ENCODE results near the gene RRBP1. TPM values are rescaled to one million over a fixed set of nuclear protein-coding genes. Genes with fewer than 3 reads are reported as not detected.

The RRBP1 gene
- total and polyA plus RNA-seq, 4 donors, result 106 to 208 (median 127) TPM

DNA sequence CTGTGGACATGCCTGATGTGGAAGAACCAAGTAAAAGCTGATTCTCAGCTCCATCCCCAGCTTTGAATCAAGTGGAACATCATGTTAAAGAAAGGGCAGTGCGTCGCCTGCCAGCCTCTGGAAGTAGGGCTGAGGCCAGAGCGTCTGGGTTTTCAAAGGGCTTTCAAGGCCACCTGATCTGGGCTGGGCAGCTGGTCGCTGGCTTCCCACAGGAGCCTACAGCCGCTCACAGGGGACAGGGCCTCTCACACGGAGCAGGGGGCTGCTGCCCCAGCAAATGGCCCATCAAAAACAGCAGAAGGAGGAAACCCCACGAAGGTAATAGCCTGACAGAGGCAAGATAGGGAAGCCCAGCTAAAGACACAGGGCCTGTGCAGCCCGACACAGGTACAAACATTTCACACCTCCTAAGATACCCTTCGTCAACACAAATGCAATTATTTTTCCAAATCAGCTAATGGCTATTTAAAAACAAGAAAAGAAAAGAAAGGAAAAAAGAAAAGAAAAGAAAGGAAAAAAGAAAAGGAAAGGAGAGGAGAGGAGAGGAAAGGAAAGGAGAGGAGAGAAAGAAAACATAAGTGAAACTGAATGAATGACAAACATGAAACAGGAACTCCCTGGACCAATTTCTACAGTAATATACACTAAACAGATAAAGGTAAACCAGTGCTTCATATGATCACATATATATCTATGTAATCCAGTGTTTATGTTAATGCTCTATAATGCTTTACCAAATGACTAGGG lies 24.8 kb downstream of the RRBP1 start:
- H3K9ac ChIP-seq (ENCODE audit: insufficient read depth in 1 of 2, low read length in 2 of 2), result no peak overlapping the region
- TF ChIP-seq, protein P1, sequence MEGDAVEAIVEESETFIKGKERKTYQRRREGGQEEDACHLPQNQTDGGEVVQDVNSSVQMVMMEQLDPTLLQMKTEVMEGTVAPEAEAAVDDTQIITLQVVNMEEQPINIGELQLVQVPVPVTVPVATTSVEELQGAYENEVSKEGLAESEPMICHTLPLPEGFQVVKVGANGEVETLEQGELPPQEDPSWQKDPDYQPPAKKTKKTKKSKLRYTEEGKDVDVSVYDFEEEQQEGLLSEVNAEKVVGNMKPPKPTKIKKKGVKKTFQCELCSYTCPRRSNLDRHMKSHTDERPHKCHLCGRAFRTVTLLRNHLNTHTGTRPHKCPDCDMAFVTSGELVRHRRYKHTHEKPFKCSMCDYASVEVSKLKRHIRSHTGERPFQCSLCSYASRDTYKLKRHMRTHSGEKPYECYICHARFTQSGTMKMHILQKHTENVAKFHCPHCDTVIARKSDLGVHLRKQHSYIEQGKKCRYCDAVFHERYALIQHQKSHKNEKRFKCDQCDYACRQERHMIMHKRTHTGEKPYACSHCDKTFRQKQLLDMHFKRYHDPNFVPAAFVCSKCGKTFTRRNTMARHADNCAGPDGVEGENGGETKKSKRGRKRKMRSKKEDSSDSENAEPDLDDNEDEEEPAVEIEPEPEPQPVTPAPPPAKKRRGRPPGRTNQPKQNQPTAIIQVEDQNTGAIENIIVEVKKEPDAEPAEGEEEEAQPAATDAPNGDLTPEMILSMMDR (IDR thresholded peaks at IDR 0.05; ENCODE audit: control extremely low read depth, extremely low read depth), result no peak
- DNase-seq, result no peak

DNA sequence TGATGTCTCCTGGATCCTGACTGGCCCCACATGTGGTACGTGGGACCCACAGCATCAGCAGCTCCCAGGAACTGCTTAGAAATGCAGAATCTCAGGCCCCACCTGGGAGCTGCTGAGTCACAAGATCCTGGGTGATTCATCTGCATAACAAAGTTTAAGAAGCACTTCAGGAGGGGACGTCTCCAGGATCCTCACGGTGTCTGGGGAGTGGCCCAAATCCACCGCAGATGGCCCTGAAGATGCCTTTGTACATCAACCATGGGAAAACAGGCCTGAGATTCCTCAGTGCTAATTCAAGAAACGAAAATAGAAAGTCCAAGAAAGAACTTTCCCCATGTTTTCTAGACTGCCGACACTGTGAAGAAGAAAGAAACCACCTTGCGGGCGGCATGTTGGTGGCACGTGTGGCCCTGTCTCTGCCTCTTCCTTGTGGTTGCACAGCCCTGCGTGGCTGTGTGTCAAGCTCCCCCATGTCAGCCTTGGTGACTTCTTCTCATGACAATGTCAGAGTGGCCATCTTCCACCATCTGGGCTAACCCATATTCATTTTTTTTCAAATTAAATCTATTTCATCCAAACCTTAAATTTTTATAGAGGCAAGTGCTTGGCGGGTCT lies 26.1 kb downstream of the RRBP1 start:
- Histone ChIP-seq H3K27ac (ENCODE audit: low read depth in 1 of 2, low read length in 1 of 2) (peak overlapping the region in 1 of 2 donors; percentile 27), H3K4me1 (ENCODE audit: control insufficient read depth in 5 of 5, insufficient read depth in 5 of 5, low read length in 5 of 5) (peaks cover under 1 to 20% (median 10%) of the 10 kb centered on the region in 5 donors)
- 79 to 86% methylated on average over 11 of the region's 11 CpGs for whole genome bisulfite sequencing, 2 donors

More for the DNA sequence above, 24.8 kb downstream of the RRBP1 start:
- Histone ChIP-seq H3K4me3 (no peak overlapping the region), H3K27ac (ENCODE audit: low read depth in 1 of 2, low read length in 1 of 2) (no peak overlapping the region), H3K9me3 (ENCODE audit: control insufficient read depth in 4 of 4, insufficient read depth in 3 of 4, low read length in 3 of 4) (peaks cover 0 to 6% (median 0%) of the 10 kb centered on the region in 4 donors), H3K27me3 (ENCODE audit: control insufficient read depth in 3 of 3, insufficient read depth in 3 of 3, low read length in 2 of 3) (no peaks in the 10 kb centered on the region), H3K4me1 (ENCODE audit: control insufficient read depth in 5 of 5, insufficient read depth in 5 of 5, low read length in 5 of 5) (peaks cover 0 to 11% (median 3%) of the 10 kb centered on the region in 5 donors), H3K36me3 (ENCODE audit: control insufficient read depth in 4 of 4, insufficient read depth in 4 of 4, low read length in 4 of 4) (peaks cover 9 to 32% (median 18%) of the 10 kb centered on the region in 4 donors)
- ATAC-seq (ENCODE audit: insufficient read depth, low FRiP score), result no peak
- WGBS, 2 donors, result 83 to 86% methylated on average over 9 of the region's 9 CpGs

GRCh38 chr20:17655286-17655651 lies 26.8 kb downstream of the RRBP1 start:
- Histone ChIP-seq H3K27ac (ENCODE audit: low read depth in 1 of 2, low read length in 1 of 2) (no peak overlapping the region), H3K9ac (ENCODE audit: insufficient read depth in 1 of 2, low read length in 2 of 2) (no peak overlapping the region), H3K9me3 (ENCODE audit: control insufficient read depth in 4 of 4, insufficient read depth in 3 of 4, low read length in 3 of 4) (peaks cover 0 to 6% (median 0%) of the 10 kb centered on the region in 4 donors), H3K36me3 (ENCODE audit: control insufficient read depth in 4 of 4, insufficient read depth in 4 of 4, low read length in 4 of 4) (peaks cover 9 to 32% (median 24%) of the 10 kb centered on the region in 4 donors), H3K4me1 (ENCODE audit: control insufficient read depth in 5 of 5, insufficient read depth in 5 of 5, low read length in 5 of 5) (peaks cover 0 to 26% (median 13%) of the 10 kb centered on the region in 5 donors), H3K4me3 (no peak overlapping the region), H3K27me3 (ENCODE audit: control insufficient read depth in 3 of 3, insufficient read depth in 3 of 3, low read length in 2 of 3) (no peaks in the 10 kb centered on the region)
- DNase-seq (no peak), ATAC-seq (ENCODE audit: insufficient read depth, low FRiP score) (no peak)
- 78 to 89% methylated on average over 7 of the region's 7 CpGs for WGBS, 2 donors
- TF ChIP-seq, protein P1 (IDR thresholded peaks at IDR 0.05; ENCODE audit: control extremely low read depth, extremely low read depth), result no peak

More for the DNA sequence above, 26.1 kb downstream of the RRBP1 start:
- no peak overlapping the region for H3K9ac ChIP-seq (ENCODE audit: insufficient read depth in 1 of 2, low read length in 2 of 2)
- H3K36me3 ChIP-seq (ENCODE audit: control insufficient read depth in 4 of 4, insufficient read depth in 4 of 4, low read length in 4 of 4), result peaks cover 9 to 32% (median 20%) of the 10 kb centered on the region in 4 donors
- ATAC-seq (ENCODE audit: insufficient read depth, low FRiP score) (no peak), DNase-seq (no peak)
- H3K27me3 ChIP-seq (ENCODE audit: control insufficient read depth in 3 of 3, insufficient read depth in 3 of 3, low read length in 2 of 3), result no peaks in the 10 kb centered on the region
- peaks cover 0 to 6% (median 0%) of the 10 kb centered on the region in 4 donors for H3K9me3 ChIP-seq (ENCODE audit: control insufficient read depth in 4 of 4, insufficient read depth in 3 of 4, low read length in 3 of 4)
- no peak overlapping the region for H3K4me3 ChIP-seq
- TF ChIP-seq, protein P1 (IDR thresholded peaks at IDR 0.05; ENCODE audit: control extremely low read depth, extremely low read depth), result no peak
